ENCODE results near the gene MRPS7. TPM values are rescaled to one million over a fixed set of nuclear protein-coding genes. Genes with fewer than 3 reads are reported as not detected.
A peak's percentile ranks its signal among the peaks of the same experiment; 100 is the strongest.
"Not testable (repeated sequence)": the region's sequence is repeated elsewhere in the genome, so short reads cannot be mapped to it uniquely, and the experiment has no call there.

Gene MRPS7
- total and polyA plus RNA-seq, 5 donors: 91.5 to 113 (median 99.8) TPM

DNA sequence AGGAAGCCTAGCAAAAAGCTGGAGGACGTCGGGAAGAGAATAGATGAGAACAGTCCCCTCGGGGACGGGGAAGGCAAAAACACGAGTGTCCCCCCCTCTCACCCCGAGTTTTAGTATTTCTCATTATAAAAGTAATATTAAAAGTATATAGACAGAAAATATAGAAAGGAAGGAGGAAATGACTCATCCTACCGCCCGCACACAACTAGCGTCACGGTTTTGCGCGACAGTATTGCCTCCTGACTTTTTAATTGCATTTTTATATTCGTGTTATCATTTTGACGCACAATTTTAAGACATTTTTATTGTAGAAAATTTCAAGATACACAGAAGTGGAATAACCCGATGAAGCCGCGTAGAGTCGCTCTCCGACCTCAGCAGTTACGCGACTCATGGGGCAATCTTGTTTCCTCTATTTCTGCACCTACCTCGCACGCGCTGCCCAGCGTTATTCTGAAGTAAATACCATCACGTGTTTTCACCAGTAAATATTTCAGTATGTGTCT lies 28.2 kb downstream of the MRPS7 start:
- peak overlapping the region; percentile 94 for H3K27ac ChIP-seq (ENCODE audit: low read length)
- H3K27me3 ChIP-seq (ENCODE audit: control insufficient read depth, insufficient read depth): no peaks in the 10 kb centered on the region
- no peaks in the 10 kb centered on the region for H3K9me3 ChIP-seq (ENCODE audit: control insufficient read depth, low read length)
- intact Hi-C loops (cut with DNase I): no loop called here
- ATAC-seq (peak; percentile 30 to 50), DNase-seq (peak; percentile 49 to 81 (median 75))
- H3K4me3 ChIP-seq (ENCODE audit: low read length): peak overlapping the region; percentile 41
- no peaks in the 10 kb centered on the region for H3K4me1 ChIP-seq (ENCODE audit: control insufficient read depth, insufficient read depth, low read length)
- WGBS: 2% methylated on average over 26 of the region's 26 CpGs

DNA sequence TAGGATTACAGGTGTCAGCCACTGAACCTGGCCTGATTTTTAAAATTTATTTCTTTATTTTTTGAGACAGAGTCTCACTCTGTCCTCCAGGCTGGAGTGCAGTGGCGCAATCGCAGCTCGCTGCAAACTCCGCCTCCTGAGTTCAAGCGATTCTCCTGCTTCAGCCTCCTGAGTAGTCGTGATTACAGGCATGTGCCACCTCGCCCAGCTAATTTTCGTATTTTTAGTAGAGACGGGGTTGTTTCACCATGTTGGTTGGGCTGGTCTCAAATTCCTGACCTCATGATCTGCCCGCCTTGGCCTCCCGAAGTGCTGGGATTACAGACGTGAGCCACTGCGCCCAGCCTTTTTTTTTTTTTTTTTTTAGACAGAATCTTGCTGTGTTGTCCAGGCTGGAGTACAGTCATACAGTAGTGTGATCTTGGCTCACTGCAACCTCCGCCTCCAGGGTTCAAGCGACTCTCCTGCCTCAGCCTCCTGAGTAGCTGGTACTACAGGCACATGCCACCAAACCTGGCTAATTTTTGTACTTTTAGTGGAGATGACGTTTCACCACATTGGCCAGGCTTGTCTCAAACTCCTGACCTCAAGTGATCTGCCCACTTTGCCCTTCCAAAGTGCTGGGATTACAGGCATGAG lies 31.2 kb downstream of the MRPS7 start:
- DNase-seq: peak in 2 of 3 donors; percentile 70 to 72

GRCh38 chr17:75295201-75296158 lies 33.8 kb downstream of the MRPS7 start:
- no peak overlapping the region for H3K4me3 ChIP-seq (ENCODE audit: low read length)
- H3K27me3 ChIP-seq (ENCODE audit: control insufficient read depth, insufficient read depth): no peaks in the 10 kb centered on the region
- H3K9me3 ChIP-seq (ENCODE audit: control insufficient read depth, low read length): no peaks in the 10 kb centered on the region
- peak overlapping the region; percentile 39 for H3K27ac ChIP-seq (ENCODE audit: low read length)
- ATAC-seq (peak in 1 of 2 donors; percentile 30), DNase-seq (no peak)
- intact Hi-C loops (cut with DNase I): no loop called here
- H3K4me1 ChIP-seq (ENCODE audit: control insufficient read depth, insufficient read depth, low read length): no peaks in the 10 kb centered on the region
- 82% methylated on average over 8 of the region's 8 CpGs for WGBS

More for the DNA sequence above, 31.2 kb downstream of the MRPS7 start:
- H3K27ac ChIP-seq (ENCODE audit: low read length); H3K27me3 ChIP-seq (ENCODE audit: control insufficient read depth, insufficient read depth); H3K9me3 ChIP-seq (ENCODE audit: control insufficient read depth, low read length); intact Hi-C loops (cut with DNase I); ATAC-seq; H3K4me1 ChIP-seq (ENCODE audit: control insufficient read depth, insufficient read depth, low read length); H3K4me3 ChIP-seq (ENCODE audit: low read length): not testable (repeated sequence)
- WGBS: 73% methylated on average over 16 of the region's 16 CpGs

DNA sequence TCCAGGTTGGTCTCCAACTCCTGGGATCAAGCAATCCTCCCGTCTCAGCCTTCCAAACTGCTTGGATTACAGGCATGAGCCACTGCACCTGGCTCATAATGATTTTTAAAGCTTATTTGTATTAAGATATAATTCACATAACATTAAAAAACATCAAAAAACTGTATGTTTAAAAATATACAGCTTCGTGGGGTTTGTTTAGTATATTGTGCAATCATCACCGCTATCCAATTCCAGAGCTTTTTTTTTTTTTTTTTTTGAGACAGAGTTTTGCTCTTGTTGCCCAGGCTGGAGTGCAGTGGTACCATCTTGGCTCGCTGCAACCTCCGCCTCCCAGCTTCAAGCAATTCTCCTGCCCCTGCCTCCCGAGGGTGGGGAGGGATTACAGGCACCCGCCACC lies 38.6 kb downstream of the MRPS7 start:
- Histone ChIP-seq H3K4me1 (ENCODE audit: control insufficient read depth, insufficient read depth, low read length) (no peaks in the 10 kb centered on the region), H3K27ac (ENCODE audit: low read length) (no peak overlapping the region), H3K27me3 (ENCODE audit: control insufficient read depth, insufficient read depth) (no peaks in the 10 kb centered on the region), H3K9me3 (ENCODE audit: control insufficient read depth, low read length) (no peaks in the 10 kb centered on the region), H3K4me3 (ENCODE audit: low read length) (no peak overlapping the region)
- WGBS: 77% methylated on average over 7 of the region's 7 CpGs
- no peak for DNase-seq
- intact Hi-C loops (cut with DNase I): no loop called here
- no peak for ATAC-seq

- H3K27ac ChIP-seq (ENCODE audit: low read length): no peak overlapping the region
- DNase-seq: no peak
- intact Hi-C loops (cut with DNase I): no loop called here
- peak in 1 of 2 donors; percentile 41 for ATAC-seq
- 65% methylated on average over 9 of the region's 9 CpGs for WGBS
- no peaks in the 10 kb centered on the region for H3K4me1 ChIP-seq (ENCODE audit: control insufficient read depth, insufficient read depth, low read length)
- no peak overlapping the region for H3K4me3 ChIP-seq (ENCODE audit: low read length)
- H3K9me3 ChIP-seq (ENCODE audit: control insufficient read depth, low read length): no peaks in the 10 kb centered on the region
- H3K27me3 ChIP-seq (ENCODE audit: control insufficient read depth, insufficient read depth): no peaks in the 10 kb centered on the region
Measured at GRCh38 chr17:75301049-75301448, 39.4 kb downstream of the MRPS7 start.

DNA sequence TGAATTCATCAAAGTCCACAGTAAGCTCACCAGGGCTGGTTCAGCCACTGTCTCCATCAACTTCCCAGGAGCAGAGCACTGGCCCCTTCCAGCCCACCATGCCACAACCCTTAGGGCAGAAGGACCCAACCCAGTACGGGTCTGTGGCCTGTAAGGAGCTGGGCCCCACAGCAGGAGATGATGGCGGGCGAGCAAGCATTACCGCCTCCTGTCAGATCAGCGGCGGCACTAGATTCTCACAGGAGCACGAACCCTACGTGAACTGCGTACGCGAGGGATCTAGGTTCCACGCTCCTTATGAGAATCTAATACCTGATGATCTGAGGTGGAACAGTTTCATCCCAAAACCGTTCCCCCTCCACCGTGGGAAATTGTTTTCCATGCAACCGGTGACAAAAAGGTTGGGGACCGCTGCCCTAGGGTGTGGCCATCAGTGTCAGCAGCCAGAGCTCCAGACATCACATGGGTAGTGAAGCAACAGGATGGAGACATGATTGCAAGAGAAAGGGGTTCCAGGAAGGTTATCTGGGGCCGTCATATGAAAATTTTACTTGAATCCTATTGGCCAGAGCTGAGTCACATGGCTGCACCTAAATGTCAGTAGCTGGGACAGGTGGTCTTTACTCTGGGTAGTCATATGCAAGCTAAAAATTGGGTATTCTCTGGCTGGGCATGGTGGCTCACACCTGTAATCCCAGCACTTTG lies 40.0 kb downstream of the MRPS7 start:
- H3K27ac ChIP-seq (ENCODE audit: low read length): no peak overlapping the region
- no peak overlapping the region for H3K4me3 ChIP-seq (ENCODE audit: low read length)
- H3K27me3 ChIP-seq (ENCODE audit: control insufficient read depth, insufficient read depth): no peaks in the 10 kb centered on the region
- WGBS: 85% methylated on average over 17 of the region's 17 CpGs
- H3K9me3 ChIP-seq (ENCODE audit: control insufficient read depth, low read length): no peaks in the 10 kb centered on the region
- no peaks in the 10 kb centered on the region for H3K4me1 ChIP-seq (ENCODE audit: control insufficient read depth, insufficient read depth, low read length)
- DNase-seq (no peak), ATAC-seq (peak in 1 of 2 donors; percentile 42)
- intact Hi-C loops (cut with DNase I): no loop called here

DNA sequence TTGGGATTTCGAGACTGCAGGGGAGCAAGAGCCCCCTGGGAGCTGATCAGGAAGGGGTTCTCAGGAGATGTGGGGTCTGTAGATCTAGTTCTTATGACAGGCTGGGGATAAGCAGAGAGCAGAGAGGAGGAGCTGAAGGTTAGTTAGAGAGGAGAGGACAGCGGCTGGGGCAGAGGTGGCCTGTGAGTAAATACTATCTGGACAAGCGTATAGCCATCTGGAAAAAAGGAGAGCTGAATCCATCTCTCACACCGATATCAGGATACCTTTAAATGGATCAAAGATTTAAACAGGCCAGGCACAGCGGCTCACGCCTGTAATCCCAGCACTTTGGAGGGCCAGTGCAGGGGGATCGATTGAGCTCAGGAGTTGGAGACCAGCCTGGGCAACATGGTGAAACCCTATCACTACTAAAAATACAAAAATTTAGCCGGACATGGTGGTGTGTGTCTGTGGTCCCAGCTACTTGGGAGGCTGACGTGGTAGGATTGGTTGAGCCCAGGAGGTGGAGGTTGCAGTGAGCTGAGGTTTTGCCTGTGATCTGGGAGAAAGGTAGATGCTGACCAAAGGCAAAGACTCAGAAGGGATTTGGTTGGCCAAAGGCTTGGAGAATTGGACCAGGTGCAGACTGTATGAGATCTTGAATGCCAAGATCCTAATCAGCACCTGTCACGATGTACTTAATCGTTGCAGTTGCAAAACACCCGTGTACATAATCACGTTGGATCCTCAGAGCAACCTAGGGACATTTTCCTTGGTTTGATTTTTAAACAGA lies 46.5 kb downstream of the MRPS7 start:
- DNase-seq (no peak), ATAC-seq (no peak)
- Histone ChIP-seq H3K4me3 (ENCODE audit: low read length) (no peak overlapping the region), H3K9me3 (ENCODE audit: control insufficient read depth, low read length) (no peaks in the 10 kb centered on the region), H3K27me3 (ENCODE audit: control insufficient read depth, insufficient read depth) (no peaks in the 10 kb centered on the region), H3K27ac (ENCODE audit: low read length) (peak overlapping the region; percentile 24), H3K4me1 (ENCODE audit: control insufficient read depth, insufficient read depth, low read length) (peaks cover 2% of the 10 kb centered on the region)
- 85% methylated on average over 13 of the region's 13 CpGs for WGBS
- intact Hi-C loops (cut with DNase I): no loop called here

DNA sequence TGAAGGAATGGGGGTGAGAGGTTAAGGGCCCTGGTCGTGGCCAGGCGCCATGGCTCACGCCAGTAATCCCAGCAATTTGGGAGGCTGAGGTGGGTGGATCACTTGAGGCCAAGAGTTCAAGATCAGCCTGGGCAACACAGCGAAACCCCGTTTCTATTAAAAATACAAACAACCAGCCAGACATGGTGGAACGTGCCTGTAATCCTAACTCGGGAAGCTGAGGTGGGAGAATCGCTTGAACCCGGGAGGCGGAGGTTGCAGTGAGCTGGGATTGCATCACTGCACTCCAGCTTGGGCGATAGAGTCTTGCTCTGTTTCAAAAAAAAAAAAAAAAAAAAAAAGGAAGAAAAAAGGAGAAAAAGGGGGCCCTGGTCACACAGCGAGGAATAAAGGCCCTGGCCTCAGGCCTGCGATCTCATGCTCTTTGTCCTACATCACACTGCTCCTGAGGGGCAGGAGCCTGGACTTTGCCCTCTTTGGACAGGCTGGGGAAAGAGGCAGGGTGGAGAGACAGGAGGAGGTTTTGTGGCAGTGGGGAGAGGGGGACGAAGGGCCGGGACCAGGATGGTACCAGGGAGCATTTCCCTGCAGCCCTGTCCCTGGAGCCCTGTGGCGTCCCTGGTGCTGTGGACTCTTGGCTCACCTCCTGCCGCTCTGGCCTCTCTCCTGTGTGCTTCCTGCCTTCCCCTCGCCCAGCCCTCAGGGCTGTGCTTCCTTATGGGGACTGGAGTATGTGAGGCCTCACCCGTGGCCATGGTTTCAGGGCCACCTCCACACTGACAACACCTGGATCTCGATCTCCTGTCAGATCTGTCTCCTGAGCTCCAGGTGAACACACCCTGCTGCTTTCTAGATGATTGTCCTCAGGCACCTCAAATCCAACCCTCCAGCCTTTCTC lies 47.3 kb downstream of the MRPS7 start:
- intact Hi-C loops (cut with DNase I): no loop called here
- 70% methylated on average over 20 of the region's 20 CpGs for WGBS
- Histone ChIP-seq H3K4me3 (ENCODE audit: low read length) (no peak overlapping the region), H3K4me1 (ENCODE audit: control insufficient read depth, insufficient read depth, low read length) (peaks cover 2% of the 10 kb centered on the region), H3K27me3 (ENCODE audit: control insufficient read depth, insufficient read depth) (no peaks in the 10 kb centered on the region), H3K9me3 (ENCODE audit: control insufficient read depth, low read length) (no peaks in the 10 kb centered on the region), H3K27ac (ENCODE audit: low read length) (peak overlapping the region; percentile 24)
- DNase-seq (peak; percentile 38 to 66 (median 60)), ATAC-seq (peak; percentile 66 to 70)

DNA sequence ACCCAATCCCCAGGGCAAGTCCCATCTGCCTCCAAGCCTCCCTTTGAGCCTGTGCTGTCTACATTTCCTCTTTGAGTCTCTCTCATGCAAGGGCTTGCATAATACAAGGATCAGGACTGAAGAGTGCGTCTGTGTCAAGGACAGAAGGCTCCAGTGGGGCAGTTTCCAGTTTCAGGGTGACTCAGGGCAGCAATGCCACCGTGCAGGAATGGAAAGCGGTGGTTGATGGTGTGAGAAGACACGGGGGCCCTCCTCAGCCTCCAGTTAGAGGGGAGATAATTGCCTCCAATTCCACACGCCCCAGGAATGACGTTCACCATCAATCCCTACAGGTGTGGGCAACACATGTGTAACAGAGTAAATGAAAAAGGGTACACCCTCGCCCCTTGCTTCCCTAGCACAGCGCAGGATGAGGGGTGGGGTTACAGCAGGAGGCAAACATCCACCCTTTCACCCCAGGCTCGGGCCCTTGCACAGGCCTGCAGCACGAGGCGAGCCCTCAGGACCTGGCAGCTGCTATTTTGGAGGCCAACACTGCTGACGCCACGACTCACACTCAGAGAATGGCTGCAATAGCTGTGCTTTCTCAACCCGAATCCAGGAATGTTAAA lies 52.4 kb downstream of the MRPS7 start:
- H3K4me1 ChIP-seq (ENCODE audit: control insufficient read depth, insufficient read depth, low read length): peaks cover 2% of the 10 kb centered on the region
- WGBS: 79% methylated on average over 14 of the region's 14 CpGs
- H3K27ac ChIP-seq (ENCODE audit: low read length): peak overlapping the region; percentile 78
- intact Hi-C loops (cut with DNase I): no loop called here
- ATAC-seq (peak; percentile 34 to 49), DNase-seq (peak in 2 of 3 donors; percentile 33 to 69)
- no peaks in the 10 kb centered on the region for H3K9me3 ChIP-seq (ENCODE audit: control insufficient read depth, low read length)
- H3K4me3 ChIP-seq (ENCODE audit: low read length): no peak overlapping the region
- H3K27me3 ChIP-seq (ENCODE audit: control insufficient read depth, insufficient read depth): no peaks in the 10 kb centered on the region
